Measurements from ENCODE around the gene CTSZ.

DNA sequence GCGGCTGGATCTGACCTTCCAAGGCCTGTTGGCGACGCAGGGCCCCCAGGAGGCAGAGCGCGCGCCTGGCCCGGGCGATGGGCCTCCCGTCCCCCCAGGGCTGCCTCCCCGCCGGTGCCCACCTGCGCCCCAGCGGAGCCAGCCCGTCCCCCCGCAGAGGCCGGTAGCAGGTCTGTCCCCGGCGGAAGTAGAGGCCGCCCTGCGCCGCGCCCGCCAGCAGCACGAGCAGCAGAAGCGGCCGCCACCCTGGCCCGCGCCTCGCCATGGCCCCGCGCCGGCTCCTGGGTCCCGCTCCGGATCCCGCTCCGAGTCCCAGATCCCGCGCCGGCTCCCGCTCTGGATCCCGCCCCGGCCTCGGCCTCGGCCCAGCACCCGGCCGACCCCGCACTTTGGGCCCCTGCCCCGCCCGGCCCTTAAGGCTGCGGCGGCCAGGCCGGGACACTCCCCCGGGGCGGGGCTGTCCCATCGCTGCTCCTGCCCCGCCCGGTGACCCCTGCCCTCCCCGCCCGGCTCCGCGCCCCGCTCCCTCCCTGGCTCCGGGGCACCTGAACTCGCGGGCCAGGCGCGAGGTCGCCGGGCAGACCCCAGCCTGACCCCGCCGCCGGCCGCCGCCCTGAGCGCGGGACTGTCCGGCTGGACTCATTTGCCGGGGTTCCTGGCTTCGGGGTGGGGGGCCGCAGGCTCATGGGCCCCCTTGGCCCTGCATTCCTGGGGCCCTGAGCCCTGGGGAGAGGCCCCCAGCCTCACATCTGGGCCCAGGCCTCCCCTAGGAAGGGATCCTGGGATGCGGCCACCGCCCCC is at the start of gene CTSZ:
- TF ChIP-seq, protein P1, sequence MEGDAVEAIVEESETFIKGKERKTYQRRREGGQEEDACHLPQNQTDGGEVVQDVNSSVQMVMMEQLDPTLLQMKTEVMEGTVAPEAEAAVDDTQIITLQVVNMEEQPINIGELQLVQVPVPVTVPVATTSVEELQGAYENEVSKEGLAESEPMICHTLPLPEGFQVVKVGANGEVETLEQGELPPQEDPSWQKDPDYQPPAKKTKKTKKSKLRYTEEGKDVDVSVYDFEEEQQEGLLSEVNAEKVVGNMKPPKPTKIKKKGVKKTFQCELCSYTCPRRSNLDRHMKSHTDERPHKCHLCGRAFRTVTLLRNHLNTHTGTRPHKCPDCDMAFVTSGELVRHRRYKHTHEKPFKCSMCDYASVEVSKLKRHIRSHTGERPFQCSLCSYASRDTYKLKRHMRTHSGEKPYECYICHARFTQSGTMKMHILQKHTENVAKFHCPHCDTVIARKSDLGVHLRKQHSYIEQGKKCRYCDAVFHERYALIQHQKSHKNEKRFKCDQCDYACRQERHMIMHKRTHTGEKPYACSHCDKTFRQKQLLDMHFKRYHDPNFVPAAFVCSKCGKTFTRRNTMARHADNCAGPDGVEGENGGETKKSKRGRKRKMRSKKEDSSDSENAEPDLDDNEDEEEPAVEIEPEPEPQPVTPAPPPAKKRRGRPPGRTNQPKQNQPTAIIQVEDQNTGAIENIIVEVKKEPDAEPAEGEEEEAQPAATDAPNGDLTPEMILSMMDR (IDR thresholded peaks at IDR 0.05) = no peak
- no peak for TF ChIP-seq POLR2A (IDR thresholded peaks at IDR 0.05)
